Skeletal muscle tissue (tissue), 4 donors: ENCODE data around the gene MSI2. TPM values are rescaled to one million over a fixed set of nuclear protein-coding genes. Genes with fewer than 3 reads are reported as not detected.
A peak's percentile ranks its signal among the peaks of the same experiment; 100 is the strongest.

Experiments
- H3K27ac ChIP-seq: one replicate; pipeline ENCODE4 v1.7.0; 2013; ENCODE audit warnings: mild to moderate bottlenecking, low read depth, low read length, inconsistent platforms
- H3K27me3 ChIP-seq, 3 donors: one replicate each; pipeline ENCODE4 v1.7.0; 2013; ENCODE audit warnings: low read length in 3 of 3; ENCODE audit not compliant: control insufficient read depth in 3 of 3, insufficient read depth in 3 of 3
- H3K36me3 ChIP-seq, 3 donors: one replicate each; pipeline ENCODE4 v1.7.0; 2013; ENCODE audit warnings: low read length in 3 of 3; ENCODE audit not compliant: control insufficient read depth in 3 of 3, insufficient read depth in 3 of 3
- H3K4me1 ChIP-seq, 3 donors: one replicate each; pipeline ENCODE4 v1.7.0; 2013; ENCODE audit warnings: low read length in 3 of 3, mild to moderate bottlenecking in 3 of 3; ENCODE audit not compliant: control insufficient read depth in 3 of 3, insufficient read depth in 3 of 3
- H3K4me3 ChIP-seq, 3 donors: one replicate each; pipeline ENCODE4 v1.7.0; 2013; ENCODE audit warnings: low read length in 3 of 3
- H3K9ac ChIP-seq, 3 donors: one replicate each; pipeline ENCODE4 v1.7.0; 2013; ENCODE audit warnings: low read length in 3 of 3, mild to moderate bottlenecking in 3 of 3, moderate library complexity in 2 of 3, low read depth in 1 of 3
- H3K9me3 ChIP-seq, 3 donors: one replicate each; pipeline ENCODE4 v1.7.0; 2013; ENCODE audit warnings: low read length in 3 of 3; ENCODE audit not compliant: control insufficient read depth in 3 of 3
- total RNA-seq: library from RNA; depleted of rRNA; stranded (reverse); fragments of >200 nt; gene quantifications from one replicate; pipeline ENCODE4 v1.2.3, GENCODE V29; 2014
- donor health status: Osteomylitis.

MSI2 gene
- total RNA-seq, 1 donor from 2014 or later: 20.4 TPM

DNA sequence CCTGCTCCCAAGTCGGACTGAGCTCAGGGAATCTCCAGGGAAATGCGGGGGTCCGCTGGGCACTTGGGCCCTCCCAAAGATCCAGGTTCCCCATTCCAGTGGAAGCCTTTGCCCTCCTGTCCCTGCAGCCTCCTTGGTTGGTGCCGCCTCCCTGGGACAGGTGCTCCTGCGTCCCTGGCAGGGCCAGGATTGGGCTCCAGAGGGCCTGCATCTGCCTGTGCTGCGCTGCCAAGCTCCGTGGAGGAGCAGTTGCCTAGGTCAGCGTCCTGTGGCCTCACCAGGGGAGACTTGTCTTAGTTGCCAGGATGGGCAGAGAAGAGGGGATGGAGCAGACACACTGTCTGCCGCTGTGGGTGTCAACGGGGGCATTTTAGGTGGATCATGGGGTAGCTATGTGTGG, 67.1 kb downstream of the MSI2 start:
- Histone ChIP-seq H3K36me3 (no peaks in the 10 kb centered on the region), H3K27ac (no peak overlapping the region), H3K4me1 (peaks cover 31 to 69% (median 66%) of the 10 kb centered on the region in 3 donors)

DNA sequence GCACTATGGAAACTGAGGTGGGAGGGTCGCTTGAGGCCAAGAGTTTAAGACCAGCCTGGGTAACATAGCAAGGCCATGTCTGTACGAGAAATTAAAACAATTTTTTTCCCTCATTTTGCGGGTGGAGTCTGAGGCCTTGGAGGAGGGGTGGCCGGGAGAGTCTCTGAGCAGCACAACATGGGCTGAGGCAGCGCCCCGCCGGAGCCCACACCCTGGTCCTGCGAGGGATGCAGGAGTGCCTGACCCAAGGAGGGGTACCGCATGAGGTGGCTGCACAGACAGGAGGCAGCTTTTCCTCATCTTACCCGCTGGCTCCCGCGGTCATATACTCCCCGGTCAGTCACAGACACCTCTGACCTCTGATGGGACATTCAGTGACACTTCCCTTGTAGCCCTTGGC, 67.7 kb downstream of the MSI2 start:
- Histone ChIP-seq H3K4me3 (no peak overlapping the region), H3K9me3 (no peaks in the 10 kb centered on the region), H3K9ac (no peak overlapping the region), H3K4me1 (peaks cover 32 to 70% (median 66%) of the 10 kb centered on the region in 3 donors), H3K27ac (no peak overlapping the region), H3K27me3 (no peaks in the 10 kb centered on the region), H3K36me3 (no peaks in the 10 kb centered on the region)

More for the DNA sequence above, 67.1 kb downstream of the MSI2 start:
- no peaks in the 10 kb centered on the region for H3K27me3 ChIP-seq
- H3K4me3 ChIP-seq: no peak overlapping the region
- no peaks in the 10 kb centered on the region for H3K9me3 ChIP-seq
- peak overlapping the region in 1 of 3 donors; percentile 50 for H3K9ac ChIP-seq

GRCh38 chr17:57324631-57325030, 68.3 kb downstream of the MSI2 start:
- Histone ChIP-seq H3K4me1 (peaks cover 38 to 73% (median 70%) of the 10 kb centered on the region in 3 donors), H3K9ac (no peak overlapping the region), H3K27me3 (no peaks in the 10 kb centered on the region), H3K4me3 (no peak overlapping the region), H3K27ac (no peak overlapping the region), H3K9me3 (no peaks in the 10 kb centered on the region), H3K36me3 (no peaks in the 10 kb centered on the region)

GRCh38 chr17:57326336-57326735, 70.0 kb downstream of the MSI2 start:
- Histone ChIP-seq H3K4me3 (no peak overlapping the region), H3K27me3 (no peaks in the 10 kb centered on the region), H3K4me1 (peaks cover 45 to 74% (median 72%) of the 10 kb centered on the region in 3 donors), H3K36me3 (no peaks in the 10 kb centered on the region), H3K9me3 (no peaks in the 10 kb centered on the region), H3K27ac (no peak overlapping the region), H3K9ac (peak overlapping the region in 1 of 3 donors; percentile 33)

GRCh38 chr17:57326764-57327163, 70.4 kb downstream of the MSI2 start:
- Histone ChIP-seq H3K36me3 (no peaks in the 10 kb centered on the region), H3K4me1 (peaks cover 45 to 77% (median 75%) of the 10 kb centered on the region in 3 donors), H3K9me3 (no peaks in the 10 kb centered on the region), H3K9ac (no peak overlapping the region), H3K4me3 (no peak overlapping the region), H3K27ac (peak overlapping the region; percentile 39), H3K27me3 (no peaks in the 10 kb centered on the region)

DNA sequence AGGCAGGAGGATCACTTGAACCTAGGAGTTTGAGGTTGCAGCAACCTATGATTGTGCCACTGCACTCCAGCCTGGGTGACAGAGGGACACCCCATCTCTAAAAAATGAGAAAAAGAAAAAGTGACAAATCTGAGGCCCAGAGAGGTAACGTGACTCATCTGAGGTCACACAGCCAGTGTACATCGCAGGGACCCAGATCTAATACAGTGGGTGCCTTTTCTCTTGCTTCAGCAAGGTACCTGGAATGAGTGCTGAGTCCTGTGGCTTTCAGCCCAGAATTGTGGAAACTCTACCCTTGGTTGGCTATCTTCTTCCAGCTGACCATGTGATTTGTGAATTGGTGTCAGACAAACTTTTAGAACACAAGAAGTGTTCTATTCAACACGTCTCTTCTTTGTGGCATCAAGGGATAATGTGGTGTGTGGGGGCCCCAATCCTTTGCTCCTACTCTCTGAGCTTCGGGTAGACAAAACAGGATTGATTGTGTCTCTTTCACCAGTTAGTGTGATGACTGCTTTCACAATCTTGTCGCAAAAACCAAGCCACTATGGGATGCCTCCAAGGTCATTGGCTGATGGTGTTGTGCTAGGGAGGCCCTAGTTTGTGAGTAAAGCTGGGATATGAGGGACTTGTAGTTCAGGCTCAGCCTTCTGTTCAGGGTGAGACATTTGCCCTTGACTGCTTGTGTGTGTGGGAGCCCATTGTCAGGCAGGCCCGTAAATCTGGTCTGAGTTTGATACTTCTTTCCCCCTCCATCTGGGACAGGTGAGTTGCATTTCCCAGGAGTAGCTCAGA, 71.0 kb downstream of the MSI2 start:
- Histone ChIP-seq H3K27ac (peak overlapping the region; percentile 39), H3K4me3 (peak overlapping the region in 1 of 3 donors; percentile 13), H3K4me1 (peaks cover 40 to 72% (median 70%) of the 10 kb centered on the region in 3 donors), H3K27me3 (no peaks in the 10 kb centered on the region), H3K36me3 (no peaks in the 10 kb centered on the region), H3K9me3 (no peaks in the 10 kb centered on the region), H3K9ac (peak overlapping the region in 1 of 3 donors; percentile 14)

GRCh38 chr17:57328109-57328882, 72.0 kb downstream of the MSI2 start:
- no peaks in the 10 kb centered on the region for H3K36me3 ChIP-seq
- H3K27ac ChIP-seq: peak overlapping the region; percentile 84
- no peaks in the 10 kb centered on the region for H3K9me3 ChIP-seq
- H3K9ac ChIP-seq: no peak overlapping the region
- peaks cover 39 to 63% (median 61%) of the 10 kb centered on the region in 3 donors for H3K4me1 ChIP-seq
- no peaks in the 10 kb centered on the region for H3K27me3 ChIP-seq
- H3K4me3 ChIP-seq: no peak overlapping the region

- Histone ChIP-seq H3K27me3 (no peaks in the 10 kb centered on the region), H3K36me3 (no peaks in the 10 kb centered on the region), H3K9me3 (no peaks in the 10 kb centered on the region), H3K4me1 (peaks cover 27 to 53% (median 48%) of the 10 kb centered on the region in 3 donors), H3K27ac (peak overlapping the region; percentile 84), H3K4me3 (peak overlapping the region in 2 of 3 donors; percentile 9 to 19), H3K9ac (peak overlapping the region; percentile 34 to 59 (median 55))
These were observed 73.3 kb downstream of the MSI2 start for GRCh38 chr17:57329380-57330214.

- no peaks in the 10 kb centered on the region for H3K36me3 ChIP-seq
- H3K4me3 ChIP-seq: no peak overlapping the region
- H3K27ac ChIP-seq: peak overlapping the region; percentile 84
- no peaks in the 10 kb centered on the region for H3K9me3 ChIP-seq
- no peaks in the 10 kb centered on the region for H3K27me3 ChIP-seq
- no peak overlapping the region for H3K9ac ChIP-seq
- H3K4me1 ChIP-seq: peaks cover 26 to 48% (median 39%) of the 10 kb centered on the region in 3 donors
These were observed 74.3 kb downstream of the MSI2 start for GRCh38 chr17:57330587-57330986.
